Islet of Langerhans (tissue), 1 donor: ENCODE data around the gene RPLP1.
A peak's percentile ranks its signal among the peaks of the same experiment; 100 is the strongest.
"Not testable (repeated sequence)": the region's sequence is repeated elsewhere in the genome, so short reads cannot be mapped to it uniquely, and the experiment has no call there.

Source experiments
- FAIRE-seq: peaks from one replicate; lab custom pipeline; 2011; peaks lifted over from hg19 to GRCh38; lab: Jason Lieb, UNC

The RPLP1 gene

GRCh38 chr15:69439623-69440022 is 13.0 kb upstream of the RPLP1 start:
- no peak for FAIRE-seq

- no peak for FAIRE-seq
Measured at GRCh38 chr15:69443032-69443611, 9.5 kb upstream of the RPLP1 start.

GRCh38 chr15:69444686-69445085 is 7.9 kb upstream of the RPLP1 start:
- no peak for FAIRE-seq

GRCh38 chr15:69446953-69447352 is 5.7 kb upstream of the RPLP1 start:
- FAIRE-seq: no peak

GRCh38 chr15:69450221-69450620 is 2.4 kb upstream of the RPLP1 start:
- not testable (repeated sequence) for FAIRE-seq

GRCh38 chr15:69450968-69451695 is 1.5 kb upstream of the RPLP1 start:
- no peak for FAIRE-seq

GRCh38 chr15:69451951-69452691 is 497 bp upstream of the RPLP1 start:
- FAIRE-seq: no peak

- no peak for FAIRE-seq
Measured at GRCh38 chr15:69454953-69455352, 2.3 kb downstream of the RPLP1 start.

- FAIRE-seq: no peak
Measured at GRCh38 chr15:69456208-69457166, 3.9 kb downstream of the RPLP1 start.

GRCh38 chr15:69457304-69458280 is 5.0 kb downstream of the RPLP1 start:
- no peak for FAIRE-seq

- no peak for FAIRE-seq
Measured at GRCh38 chr15:69459066-69459465, 6.4 kb downstream of the RPLP1 start.

- no peak for FAIRE-seq
Measured at GRCh38 chr15:69460481-69460880, 7.9 kb downstream of the RPLP1 start.

- FAIRE-seq: no peak
Measured at GRCh38 chr15:69462030-69462492, 9.4 kb downstream of the RPLP1 start.

- peak; percentile 47 for FAIRE-seq
Measured at GRCh38 chr15:69462493-69463181, 10.0 kb downstream of the RPLP1 start.

- no peak for FAIRE-seq
Measured at GRCh38 chr15:69463182-69463756, 10.7 kb downstream of the RPLP1 start.

- FAIRE-seq: no peak
Measured at GRCh38 chr15:69465253-69465652, 12.6 kb downstream of the RPLP1 start.

- no peak for FAIRE-seq
Measured at GRCh38 chr15:69466733-69467132, 14.1 kb downstream of the RPLP1 start.

GRCh38 chr15:69467636-69468035 is 15.0 kb downstream of the RPLP1 start:
- no peak for FAIRE-seq

- FAIRE-seq: peak; percentile 94
Measured at GRCh38 chr15:69468241-69469121, 15.9 kb downstream of the RPLP1 start.
